Inferior parietal cortex (tissue), 1 donor: ENCODE results near the gene FAM13A.
"Not testable (repeated sequence)": the region's sequence is repeated elsewhere in the genome, so short reads cannot be mapped to it uniquely, and the experiment has no call there.

Source experiments
- DNase-seq: peaks from one replicate; pipeline ENCODE4 v3.0.0-alpha.2; 2016; ENCODE audit errors: extremely low spot score

FAM13A gene

DNA sequence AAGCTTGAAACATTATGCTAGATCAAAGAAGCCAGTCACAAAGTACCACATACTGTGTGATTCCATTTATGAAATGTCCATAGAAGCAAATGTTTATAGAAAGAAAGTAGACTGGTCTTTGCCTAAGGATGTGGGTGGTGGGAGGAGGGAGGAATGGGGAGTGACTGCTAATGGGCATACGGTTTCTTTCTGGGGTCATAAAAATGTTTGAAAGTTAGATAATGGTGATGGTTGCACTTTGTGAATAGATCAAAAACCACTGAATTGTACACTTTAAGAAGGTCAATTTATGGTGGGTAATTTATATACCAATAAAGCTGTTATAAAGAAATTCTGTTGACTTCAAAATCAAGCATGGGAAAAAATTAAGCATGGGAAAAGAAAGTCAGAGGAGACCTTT is 56.6 kb downstream of the FAM13A start:
- no peak for DNase-seq

DNA sequence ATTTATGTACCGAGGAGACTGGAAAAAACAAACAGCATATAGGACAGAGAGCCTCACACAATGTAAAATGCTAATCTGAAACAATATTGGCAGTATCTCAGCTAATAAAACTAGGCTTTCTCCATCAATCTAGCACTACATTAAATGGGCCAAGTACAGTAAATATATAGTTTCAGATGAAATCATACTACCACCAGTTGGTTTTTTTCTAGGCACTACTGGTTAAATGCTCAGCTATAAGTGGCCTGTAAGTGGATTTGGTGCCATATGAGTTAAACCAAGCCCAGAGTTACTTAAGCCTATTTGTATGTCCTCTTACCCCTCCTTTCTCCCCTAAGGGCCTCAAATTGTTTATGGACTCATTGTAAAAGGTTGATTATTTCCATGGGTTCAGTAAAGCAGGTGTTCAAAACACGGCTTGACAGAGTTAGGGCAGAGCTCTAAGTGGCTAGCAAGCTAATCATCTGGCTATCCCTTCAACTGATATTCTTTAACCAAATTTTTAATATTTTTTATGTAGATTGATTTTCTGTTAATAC is 57.5 kb downstream of the FAM13A start:
- no peak for DNase-seq

DNA sequence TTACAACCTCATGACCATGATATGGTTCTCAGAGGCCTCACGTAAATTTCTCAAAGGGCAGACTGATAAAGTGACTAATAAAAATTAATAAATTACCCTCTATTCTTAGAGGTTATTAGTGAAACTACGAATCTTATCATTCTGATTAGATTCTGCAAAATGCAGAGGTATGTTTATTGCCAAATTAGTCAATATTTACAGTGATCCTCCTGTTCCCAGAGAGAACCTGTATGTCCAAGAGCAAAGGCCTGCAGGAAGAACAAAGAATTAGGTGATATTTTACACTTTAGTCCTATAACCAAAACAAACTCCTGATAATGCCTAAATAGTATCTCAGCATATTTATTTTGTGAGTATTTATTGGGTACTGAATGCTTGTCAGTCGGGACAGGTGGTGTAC is 58.1 kb downstream of the FAM13A start:
- no peak for DNase-seq

DNA sequence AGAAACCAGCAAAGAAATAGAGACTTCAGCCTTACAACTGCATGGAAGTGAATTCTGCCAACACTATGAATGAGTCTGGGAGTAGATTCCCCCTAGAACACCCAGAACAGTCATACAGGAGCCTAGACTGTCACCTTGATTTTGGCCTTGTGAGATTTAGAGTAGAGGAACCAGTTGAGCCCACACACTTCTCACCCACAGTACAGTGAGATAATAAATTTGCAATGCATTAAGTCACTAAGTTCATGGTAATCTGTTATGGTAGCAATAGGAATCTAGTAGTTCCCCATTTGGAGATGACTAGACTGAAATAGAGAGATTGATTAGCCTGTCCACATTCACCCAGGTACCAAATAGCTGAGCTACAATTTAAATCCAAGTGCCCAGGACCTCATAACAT is 59.0 kb downstream of the FAM13A start:
- no peak for DNase-seq

DNA sequence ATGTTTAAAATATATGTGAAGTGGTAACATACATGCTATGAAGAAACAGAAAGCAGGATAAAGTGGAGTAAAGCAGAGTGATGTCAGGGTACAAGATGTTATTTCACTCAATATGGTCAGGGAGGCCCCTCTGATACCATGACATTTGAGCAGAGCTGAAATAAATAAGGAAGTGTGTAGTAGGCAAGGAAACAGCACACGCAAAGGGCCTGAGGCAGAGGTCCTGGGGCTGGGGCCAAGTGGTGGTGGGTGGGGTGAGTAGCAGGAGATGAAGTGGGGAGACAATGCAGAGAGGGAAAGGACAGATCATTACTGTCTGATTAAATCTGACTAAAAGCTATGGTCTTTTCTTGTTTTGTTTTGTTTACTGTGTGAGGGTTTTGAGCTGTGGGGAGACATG is 61.1 kb downstream of the FAM13A start:
- no peak for DNase-seq

DNA sequence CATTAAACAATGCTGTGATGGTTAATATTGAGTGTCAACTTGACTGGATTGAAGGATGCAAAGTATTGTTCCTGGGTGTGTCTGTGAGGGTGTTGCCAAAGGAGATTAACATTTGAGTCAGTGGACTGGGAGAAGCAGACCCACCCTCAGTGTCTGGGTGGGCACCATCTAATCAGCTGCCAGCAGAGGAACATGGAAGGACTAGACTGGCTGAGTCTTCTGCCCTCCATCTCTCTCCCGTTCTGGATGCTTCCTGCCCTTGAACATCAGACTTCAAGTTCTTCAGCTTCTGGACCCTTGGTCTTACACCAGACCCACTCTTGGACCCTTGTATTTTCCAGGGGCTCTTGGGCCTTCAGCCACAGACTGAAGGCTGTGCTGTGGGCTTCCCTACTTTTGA is 61.7 kb downstream of the FAM13A start:
- not testable (repeated sequence) for DNase-seq

DNA sequence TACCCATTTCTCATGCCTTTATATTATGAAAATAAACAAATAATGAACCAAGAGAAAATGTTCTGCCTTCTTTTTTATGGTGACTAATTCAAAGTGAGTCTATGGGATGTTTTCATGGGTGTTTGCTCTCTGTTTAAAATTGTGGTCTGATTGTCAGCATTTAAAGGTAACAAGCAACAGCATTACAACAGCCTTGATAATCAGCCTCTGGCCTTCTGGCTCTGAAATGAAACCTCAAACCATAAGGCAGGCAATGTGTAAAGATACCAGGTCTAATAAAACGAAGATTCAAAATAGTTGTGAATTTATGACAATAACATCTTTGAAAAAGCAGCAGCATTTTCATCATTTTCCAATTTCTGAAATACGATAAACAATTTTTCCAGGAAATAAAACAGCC is 63.7 kb downstream of the FAM13A start:
- no peak for DNase-seq

DNA sequence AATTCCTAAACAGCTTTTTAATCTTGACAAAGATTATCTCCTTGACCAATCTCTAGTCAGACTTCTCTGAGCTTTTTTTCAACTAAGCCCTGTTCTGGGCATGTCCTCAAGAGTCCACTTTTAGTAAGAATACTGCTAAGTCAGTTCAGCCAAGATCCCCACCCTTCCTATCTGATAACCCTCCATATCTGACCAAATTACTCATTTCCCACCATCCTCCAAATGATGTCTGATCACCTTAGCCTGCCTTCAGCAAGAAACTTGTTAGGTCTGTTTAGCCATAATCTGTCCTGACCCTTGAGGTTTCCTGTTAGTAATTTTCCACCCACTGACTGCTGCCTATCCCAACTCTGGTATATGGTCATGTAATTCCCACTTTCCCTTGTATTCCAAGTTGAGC is 65.2 kb downstream of the FAM13A start:
- no peak for DNase-seq

DNA sequence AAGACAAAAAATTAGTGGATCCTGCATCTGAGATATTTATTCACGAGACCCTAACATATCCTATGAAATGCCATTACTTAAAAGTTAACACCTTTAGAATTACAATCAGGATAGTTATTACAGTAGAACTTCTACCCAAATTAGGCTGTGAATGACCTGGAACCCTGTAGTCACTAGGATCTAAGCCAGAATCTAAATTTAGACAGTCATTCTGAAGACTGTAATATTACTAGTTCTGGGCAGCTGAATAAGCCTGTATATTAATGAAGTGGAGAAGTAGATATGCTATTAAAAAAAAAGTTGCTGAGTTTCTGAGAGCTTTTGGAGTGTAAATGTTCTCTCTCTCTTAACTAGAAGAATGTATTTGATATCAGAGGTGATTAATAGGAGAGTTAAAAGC is 67.0 kb downstream of the FAM13A start:
- DNase-seq = no peak

DNA sequence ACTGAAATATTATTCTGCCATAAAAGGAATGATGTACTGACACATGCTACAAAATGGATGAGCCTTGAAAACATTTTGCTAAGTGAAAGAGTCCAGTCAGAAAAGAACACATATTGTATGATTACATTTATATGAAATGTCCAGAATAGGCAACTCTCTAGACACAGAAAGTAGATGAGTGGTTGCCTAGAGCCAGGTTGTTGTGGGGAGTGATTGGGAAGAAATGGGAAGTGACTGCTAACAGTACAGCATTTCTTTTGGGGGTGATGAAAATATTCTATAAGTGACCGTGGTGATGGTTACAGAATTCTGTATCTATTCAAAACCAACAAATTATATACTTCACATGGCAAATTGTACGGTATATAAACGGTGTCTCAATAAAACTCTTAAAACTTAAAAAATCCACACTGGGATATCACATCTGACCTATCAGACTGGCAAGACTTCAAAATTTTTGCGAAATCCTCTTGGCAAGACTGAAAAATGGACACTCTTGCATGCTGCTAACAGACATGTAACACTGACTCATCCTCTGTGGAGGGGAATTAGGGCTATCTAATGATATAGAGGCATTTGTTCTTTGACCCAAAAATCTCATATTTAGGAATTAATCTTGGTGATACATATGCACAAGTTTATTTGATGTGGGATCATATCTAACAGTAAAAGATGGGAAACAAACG is 71.8 kb downstream of the FAM13A start:
- no peak for DNase-seq

DNA sequence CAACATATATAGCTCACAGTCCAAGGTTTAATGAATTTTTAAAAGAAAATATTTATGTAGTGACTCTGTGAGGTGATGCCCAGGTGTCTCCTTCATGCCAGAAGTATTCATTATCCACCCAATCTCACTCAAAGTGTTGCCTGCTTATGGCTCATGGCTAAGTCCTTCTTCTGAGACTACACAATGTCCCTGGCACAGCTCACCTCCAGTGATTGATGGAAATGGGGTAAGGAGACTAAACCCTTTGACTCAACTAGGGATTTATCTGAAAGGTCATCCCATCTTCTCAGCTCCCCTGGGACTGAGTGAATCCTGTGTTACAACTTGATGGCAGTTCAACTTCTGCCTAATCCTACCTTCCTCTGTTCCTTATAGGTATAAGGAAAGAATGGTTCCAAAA is 74.2 kb downstream of the FAM13A start:
- DNase-seq = no peak

DNA sequence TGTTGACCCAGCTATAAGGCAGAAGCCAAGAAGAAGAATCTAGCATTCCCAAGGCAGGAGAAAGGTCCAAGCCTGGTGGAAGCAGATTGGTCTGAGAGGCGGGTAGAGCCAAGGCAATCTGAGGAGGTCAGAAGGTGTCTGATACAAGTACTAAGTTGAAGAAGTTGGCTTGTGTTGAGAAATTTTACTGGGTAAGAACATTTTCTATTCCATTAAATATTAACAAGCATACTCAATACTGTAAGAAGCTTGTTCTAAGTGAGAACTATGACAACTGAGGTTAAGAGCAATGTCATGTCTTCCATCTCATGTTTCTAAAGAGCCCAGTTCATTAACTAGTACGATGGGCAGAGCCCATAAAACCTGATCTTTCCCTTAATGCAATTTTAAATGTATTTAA is 75.0 kb downstream of the FAM13A start:
- no peak for DNase-seq

DNA sequence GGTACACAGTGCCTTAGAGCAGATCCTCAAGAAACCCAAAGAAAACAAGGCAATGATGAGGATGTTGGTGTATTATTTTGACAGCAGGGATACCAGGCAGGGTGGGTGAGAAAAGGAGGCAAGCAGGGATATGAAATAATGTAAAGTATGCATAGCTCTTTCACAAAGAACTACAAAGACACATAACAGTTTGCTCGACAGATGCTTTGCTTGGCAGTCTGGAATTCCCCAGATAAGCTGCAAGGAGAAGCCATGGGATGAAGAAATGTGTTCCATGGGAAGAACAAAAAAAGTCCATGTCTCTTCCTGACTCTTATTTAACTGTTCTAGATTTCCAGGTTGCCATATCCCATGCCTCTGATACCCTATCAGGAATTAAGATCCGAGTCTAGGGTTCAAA is 75.4 kb downstream of the FAM13A start:
- DNase-seq = no peak

DNA sequence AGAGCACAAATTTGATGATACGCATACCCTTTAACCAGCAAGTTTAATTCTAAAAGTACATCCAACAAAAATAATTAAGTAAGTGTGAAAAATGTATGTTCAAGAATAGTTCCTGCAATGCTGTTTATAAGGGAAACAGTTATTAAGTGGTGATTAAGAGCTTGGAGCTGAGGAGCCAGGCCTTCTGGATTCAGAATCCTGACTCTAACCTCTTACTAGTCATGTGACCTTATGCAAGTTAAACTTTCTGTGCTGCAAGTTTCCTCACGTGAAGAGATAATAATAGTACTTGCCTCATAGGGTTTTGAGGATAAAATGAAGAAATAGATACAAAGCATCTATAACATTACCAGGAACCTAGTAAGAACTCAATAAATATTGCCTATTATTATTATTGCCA is 77.7 kb downstream of the FAM13A start:
- no peak for DNase-seq

DNA sequence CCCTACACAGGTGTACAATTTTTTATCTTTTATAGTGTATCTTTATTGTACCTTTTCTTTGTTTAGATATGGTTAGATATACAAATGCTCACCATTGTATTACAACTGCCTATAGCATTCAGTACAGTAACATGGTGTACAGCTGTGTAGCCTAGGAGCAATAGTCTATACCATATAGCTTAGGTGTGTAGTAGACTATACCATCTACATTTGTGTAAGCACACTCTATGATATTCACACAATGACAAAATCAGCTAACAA is 80.3 kb downstream of the FAM13A start:
- no peak for DNase-seq

DNA sequence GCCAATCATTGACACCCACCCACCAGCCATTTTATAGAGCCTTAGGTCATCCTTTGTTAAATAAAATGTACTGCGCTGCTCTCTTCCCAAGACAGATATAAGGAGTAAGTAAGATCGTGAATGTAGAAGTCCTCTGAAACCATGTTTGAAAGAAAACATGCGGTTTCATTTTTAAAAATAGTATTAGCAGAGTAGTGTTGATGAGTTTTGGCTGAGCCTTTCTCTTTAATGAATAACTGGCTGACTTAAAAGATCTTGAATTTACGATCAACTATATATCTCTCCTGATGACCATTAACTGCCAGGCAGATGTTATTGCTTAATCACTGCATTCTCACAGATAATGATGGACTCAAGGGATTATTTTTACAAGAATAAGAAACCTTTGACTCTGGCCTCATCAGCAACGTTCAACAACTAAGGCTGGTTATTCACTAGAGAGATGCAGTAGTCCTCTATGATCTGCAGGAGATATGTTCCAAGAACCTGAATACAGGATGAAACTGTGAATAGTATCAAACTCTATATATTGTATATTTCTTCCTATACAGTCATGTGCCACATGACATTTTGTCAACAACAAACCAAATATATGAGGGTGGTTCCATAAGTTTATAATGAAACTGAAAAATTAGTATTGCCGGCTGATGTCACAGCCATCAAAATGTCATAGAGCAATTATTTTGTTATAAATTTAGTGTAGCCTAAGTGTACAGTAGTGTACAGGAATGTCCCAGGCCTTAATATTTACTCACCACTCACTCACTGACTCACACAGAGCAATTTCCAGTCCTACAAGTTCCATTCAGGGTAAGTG is 80.8 kb downstream of the FAM13A start:
- DNase-seq = no peak

DNA sequence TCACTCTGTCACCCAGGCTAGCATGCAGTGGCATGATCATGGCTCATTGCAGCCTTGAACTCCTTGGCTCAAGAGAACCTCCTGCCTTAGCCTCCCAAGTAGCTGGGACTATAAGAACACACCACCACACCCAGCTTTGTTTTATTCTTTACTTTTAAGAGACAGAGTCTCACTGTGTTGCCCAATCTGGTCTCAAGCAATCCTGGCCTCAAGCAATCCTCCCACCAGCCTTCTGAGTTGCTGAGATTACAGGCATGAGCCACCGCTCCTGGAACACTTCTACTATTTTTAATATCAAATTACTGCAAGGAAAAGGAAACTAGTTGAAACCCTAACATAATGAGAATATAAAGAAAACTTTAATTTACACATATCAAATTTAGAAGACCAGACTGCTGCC is 85.4 kb downstream of the FAM13A start:
- DNase-seq = no peak

DNA sequence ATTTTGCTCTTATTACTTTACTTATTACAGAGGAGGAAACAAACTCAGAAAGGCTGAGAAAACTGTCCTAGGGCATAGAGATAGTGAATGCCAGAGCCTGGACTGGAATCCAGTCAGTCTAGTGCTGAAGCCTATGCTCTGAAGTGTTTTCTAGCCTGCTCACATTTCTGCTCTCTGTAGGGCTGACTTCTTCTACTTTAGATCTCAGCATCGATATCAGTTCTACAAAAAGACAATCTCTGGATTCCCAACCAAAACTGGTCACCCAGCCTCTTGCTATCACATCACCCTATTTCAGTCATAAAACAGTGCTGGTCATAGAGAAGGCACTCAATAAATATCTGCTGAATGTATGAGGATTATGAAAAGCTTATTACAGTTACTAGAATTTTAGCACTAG is 87.2 kb downstream of the FAM13A start:
- DNase-seq = no peak

DNA sequence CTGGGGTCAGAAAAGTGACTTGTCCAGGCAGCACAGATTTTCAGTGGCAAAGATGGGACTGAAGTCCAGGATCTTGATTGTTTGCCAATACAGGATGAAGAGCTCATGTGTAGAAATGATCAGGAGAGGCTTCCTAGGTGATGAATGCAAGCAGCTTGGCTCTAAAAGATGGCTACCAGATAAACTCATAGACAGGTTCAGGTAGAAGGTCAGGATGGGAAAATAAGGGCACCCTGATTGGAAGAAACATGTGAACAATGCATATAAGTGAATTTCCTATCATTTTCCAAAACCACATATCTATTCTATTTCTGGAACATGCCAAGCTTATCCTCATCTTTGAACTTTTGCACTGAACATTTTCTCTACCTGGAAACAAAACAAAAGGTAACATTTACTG is 87.7 kb downstream of the FAM13A start:
- DNase-seq = no peak

DNA sequence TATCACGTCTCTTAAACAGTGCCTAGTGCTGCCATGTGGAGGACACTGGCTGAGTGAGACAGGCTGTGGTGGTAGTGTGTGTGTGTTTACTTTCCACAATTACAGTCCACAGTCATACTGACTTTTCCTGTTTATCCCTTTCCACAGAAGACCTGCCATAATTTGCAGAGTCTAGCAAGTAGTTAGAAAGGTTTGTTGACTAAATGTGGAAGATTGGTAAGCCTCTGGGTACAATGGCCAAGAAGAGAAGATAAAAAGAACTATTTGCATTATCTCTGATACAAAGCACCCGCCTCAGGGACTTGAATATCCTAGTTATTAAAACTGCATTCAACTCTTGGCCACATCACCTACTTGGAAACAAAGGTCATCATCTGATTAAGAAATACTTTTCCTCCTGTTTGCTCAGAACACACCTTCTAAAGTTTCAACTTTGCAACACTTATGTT is 89.1 kb downstream of the FAM13A start:
- DNase-seq = no peak

DNA sequence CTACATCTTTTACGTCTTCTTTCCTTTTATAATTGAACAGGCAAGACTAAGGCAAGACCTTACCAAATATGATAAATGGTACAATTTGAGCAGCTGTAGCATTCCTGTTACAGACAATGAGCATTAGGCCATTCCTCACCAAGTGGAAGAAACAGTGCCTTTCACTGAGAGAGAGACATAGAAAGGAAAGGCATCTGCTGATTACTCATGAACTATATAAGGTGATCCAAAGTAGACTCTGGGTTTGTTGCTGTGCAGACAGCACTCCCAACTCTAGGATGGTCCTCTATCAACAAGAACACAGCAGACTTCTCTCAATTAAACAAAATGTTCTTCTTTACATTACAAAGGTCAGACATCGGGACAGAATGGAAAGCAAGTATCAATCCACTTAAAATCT is 91.9 kb downstream of the FAM13A start:
- DNase-seq = no peak

DNA sequence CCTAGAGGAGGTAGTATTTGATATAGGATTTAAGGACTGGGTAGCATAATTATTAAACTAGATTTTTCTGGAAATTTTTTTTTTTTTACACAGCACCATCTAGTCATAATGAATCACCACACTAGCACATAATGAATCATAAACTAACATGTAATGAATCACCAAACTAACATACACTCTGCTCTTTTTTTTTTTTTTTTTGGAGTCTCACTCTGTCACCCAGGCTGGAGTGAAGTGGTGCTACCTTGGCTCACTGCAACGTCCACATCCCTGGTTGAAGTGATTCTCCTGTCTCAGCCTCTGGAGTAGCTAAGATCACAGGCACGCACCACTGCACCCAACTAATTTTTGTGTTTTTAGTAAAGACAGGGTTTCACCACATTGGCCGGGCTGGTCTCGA is 92.5 kb downstream of the FAM13A start:
- DNase-seq = no peak

DNA sequence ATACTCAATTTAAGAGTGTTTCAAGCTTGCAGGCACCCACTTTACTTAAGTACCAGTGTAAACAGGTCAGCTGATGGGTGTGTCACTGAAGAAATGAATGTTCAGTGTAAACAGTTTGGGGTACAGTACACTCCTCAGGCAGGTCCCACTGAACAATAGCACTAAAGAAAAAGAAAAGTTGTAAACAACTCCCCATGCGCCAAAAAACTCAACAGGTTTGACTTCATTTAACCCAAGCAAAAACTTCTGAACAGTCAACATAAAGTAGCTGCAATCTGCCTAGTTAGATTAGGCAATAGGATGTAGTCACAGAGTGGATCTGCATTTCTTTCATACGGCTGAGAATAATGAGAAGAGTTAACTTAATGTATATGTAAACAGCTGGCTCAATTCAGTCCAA is 93.2 kb downstream of the FAM13A start:
- no peak for DNase-seq

DNA sequence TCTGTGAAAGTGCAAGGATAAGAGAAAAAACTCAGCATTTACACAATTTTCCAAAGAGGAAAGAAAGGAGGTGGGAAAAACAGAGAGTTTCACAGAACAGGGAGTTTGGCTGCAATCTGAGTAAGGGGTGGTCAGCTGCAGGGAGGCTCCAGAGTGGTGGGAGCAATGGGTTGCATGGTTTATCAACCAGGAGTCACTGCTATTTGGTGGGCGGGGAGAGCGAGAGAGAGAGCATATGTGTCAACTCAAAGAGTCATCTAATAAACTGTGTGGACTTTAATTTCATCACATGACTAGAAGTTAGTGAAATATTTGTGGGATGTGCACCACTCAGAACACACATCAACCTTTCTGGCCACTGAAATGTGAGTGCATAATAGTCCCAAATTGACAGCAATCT is 94.6 kb downstream of the FAM13A start:
- no peak for DNase-seq
